GM12878 (cell line): ENCODE measurements around the gene WRAP73. TPM values are rescaled to one million over a fixed set of nuclear protein-coding genes. Genes with fewer than 3 reads are reported as not detected.

Experiments used
- ATAC-seq: fragments of 200-7000 bp; cut with Tn5 transposase; 3 replicates; pipeline ENCODE4 v1.9.1; 2020; ENCODE audit warnings: mild to moderate bottlenecking, moderate library complexity
- BruUV-seq: library from RNA; stranded (reverse); fragments of 400-500 nt; replicated peaks from 2 replicates; lab custom pipeline; 2021; lab: Mats Ljungman, UMichigan
- CTCF ChIA-PET: fragments of 300-600 bp; sonication (Branson Sonifier 250); formaldehyde crosslinking; extraction: SDS; loops from one replicate; lab custom pipeline; 2021; ENCODE audit warnings: inconsistent platforms; lab: Yijun Ruan, JAX
- POLR2A ChIA-PET: fragments of 350-600 bp; formaldehyde crosslinking; extraction: SDS; loops from one replicate; lab custom pipeline; 2021; ENCODE audit warnings: inconsistent platforms; lab: Charles Lee
- RAD21 ChIA-PET: fragments of 300-600 bp; sonication (Branson Sonifier 250); formaldehyde crosslinking; loops from one replicate; lab custom pipeline; 2023; ENCODE audit warnings: antibody characterized with exemption; ENCODE audit not compliant: unreplicated experiment; lab: Charles Lee
- SMC1A ChIA-PET: fragments of 300-600 bp; sonication (Branson Sonifier 250); formaldehyde crosslinking; loops from one replicate; lab custom pipeline; 2023; ENCODE audit not compliant: unreplicated experiment, uncharacterized antibody; lab: Charles Lee
- DNase-seq: peaks from one replicate; pipeline ENCODE4 v3.0.0-alpha.2; 2011; ENCODE audit warnings: low read depth, low spot score
- FAIRE-seq: peaks from 3 replicates; lab custom pipeline; 2011; peaks lifted over from hg19 to GRCh38; lab: Jason Lieb, UNC
- H2AFZ ChIP-seq: 2 replicates; pipeline ENCODE4 v1.6.0; 2011; ENCODE audit warnings: low read depth, low read length, control low read depth; ENCODE audit not compliant: control insufficient read depth
- H3K27ac ChIP-seq: 2 replicates; pipeline ENCODE4 v1.5.1; 2011; ENCODE audit warnings: control low read depth; ENCODE audit not compliant: control insufficient read depth, insufficient read depth
- H3K27me3 ChIP-seq, 2 experiments: replicated peaks in 1 of 2; 2 replicates each; pipeline versions ENCODE4 v1.6.0 to v1.6.1; 2011; ENCODE audit warnings: low read length in 1 of 2; ENCODE audit not compliant: control insufficient read depth in 2 of 2, insufficient read depth in 2 of 2
- H3K36me3 ChIP-seq, 2 experiments: 2 replicates each; pipeline ENCODE4 v1.5.1; 2011; ENCODE audit warnings: low read length in 1 of 2; ENCODE audit not compliant: control insufficient read depth in 2 of 2, insufficient read depth in 2 of 2
- H3K4me1 ChIP-seq: 2 replicates; pipeline ENCODE4 v1.6.1; 2011; ENCODE audit warnings: mild to moderate bottlenecking, low read length, moderate library complexity, mixed read lengths; ENCODE audit not compliant: control insufficient read depth, insufficient read depth
- H3K4me2 ChIP-seq: 2 replicates; pipeline ENCODE4 v1.6.0; 2011; ENCODE audit warnings: control low read depth; ENCODE audit not compliant: control insufficient read depth, insufficient read depth
- H3K4me3 ChIP-seq: fragments of 200-600 bp; sonication (generic); 2 replicates; pipeline ENCODE4 v1.5.1; 2016
- H3K79me2 ChIP-seq: 2 replicates; pipeline ENCODE4 v1.6.0; 2011; ENCODE audit warnings: low read length; ENCODE audit not compliant: control insufficient read depth, insufficient read depth
- H3K9ac ChIP-seq: 2 replicates; pipeline ENCODE4 v1.8.0; 2011; ENCODE audit warnings: low read length, control low read depth, mixed read lengths; ENCODE audit not compliant: control insufficient read depth, insufficient read depth
- H3K9me3 ChIP-seq: replicated peaks from 3 replicates; pipeline ENCODE4 v1.5.1; 2011; ENCODE audit warnings: mild to moderate bottlenecking, low read length; ENCODE audit not compliant: control insufficient read depth, insufficient read depth
- H4K20me1 ChIP-seq: 2 replicates; pipeline ENCODE4 v1.6.0; 2011; ENCODE audit not compliant: control insufficient read depth, insufficient read depth
- BCLAF1 ChIP-seq: fragments of 450-650 bp; IDR thresholded peaks from 2 replicates; pipeline ENCODE4 v1.6.1; 2017; ENCODE audit warnings: antibody characterized with exemption, mild to moderate bottlenecking, moderate library complexity
- CEBPZ ChIP-seq: fragments of 150-350 bp; IDR thresholded peaks from 2 replicates; pipeline ENCODE4 v1.6.1; 2016; ENCODE audit warnings: low read depth, low read length
- E2F8 ChIP-seq: fragments of 450-650 bp; IDR thresholded peaks from 2 replicates; pipeline ENCODE4 v1.6.1; 2018; ENCODE audit warnings: mild to moderate bottlenecking, low read depth, moderate library complexity; ENCODE audit not compliant: partially characterized antibody
- GATAD2B ChIP-seq: fragments of 450-650 bp; conservative IDR thresholded peaks from 2 replicates; pipeline ENCODE4 v1.6.1; 2017; ENCODE audit warnings: low read depth, mild to moderate bottlenecking, moderate library complexity
- IKZF1 ChIP-seq: fragments of 450-650 bp; conservative IDR thresholded peaks from 2 replicates; pipeline ENCODE4 v1.6.1; 2017; ENCODE audit warnings: antibody characterized with exemption, mild to moderate bottlenecking
- POU2F2 ChIP-seq: IDR thresholded peaks from 3 replicates; pipeline ENCODE4 v1.6.1; 2011; ENCODE audit warnings: low read depth, mild to moderate bottlenecking, low read length, borderline replicate concordance
- SMARCA5 ChIP-seq: fragments of 450-650 bp; IDR thresholded peaks from 2 replicates; pipeline ENCODE4 v1.6.1; 2017; ENCODE audit warnings: mild to moderate bottlenecking
- TCF3 ChIP-seq: IDR thresholded peaks from 2 replicates; pipeline ENCODE4 v1.6.1; 2012; ENCODE audit warnings: low read depth, mild to moderate bottlenecking, low read length, borderline replicate concordance; ENCODE audit not compliant: insufficient read depth
- USF2 ChIP-seq: IDR thresholded peaks from 2 replicates; pipeline ENCODE4 v1.6.1; 2011; ENCODE audit warnings: low read depth, low read length, improper control_type of control experiment, borderline replicate concordance
- ZBTB33 ChIP-seq: fragments of 450-650 bp; IDR thresholded peaks from 2 replicates; pipeline ENCODE4 v1.6.1; 2017; ENCODE audit warnings: mild to moderate bottlenecking
- ZNF622 ChIP-seq: fragments of 450-650 bp; IDR thresholded peaks from 2 replicates; pipeline ENCODE4 v1.6.1; 2017; ENCODE audit warnings: mild to moderate bottlenecking, inconsistent platforms
- WGBS: methylation state at CpG from one replicate; pipeline ENCODE4 v1.1.6; 2016; ENCODE audit warnings: low lambda C conversion rate; ENCODE audit not compliant: insufficient replicate concordance, insufficient coverage; ENCODE audit errors: missing lambda C conversion rate; 5-methylcytosine and 5-hydroxymethylcytosine counted together
- in situ Hi-C: fragments of 300-500 bp; cut with MboI; formaldehyde crosslinking; loops from 9 replicates; pipeline ENCODE4 v1.14.3; 2018; ENCODE audit warnings: mixed read lengths
- intact Hi-C: fragments of 100-400 bp; cut with micrococcal nuclease; formaldehyde crosslinking; loops from one replicate; pipeline ENCODE4 v1.14.2; 2022; ENCODE audit not compliant: unreplicated experiment
- polyA plus RNA-seq, 11 experiments: library from polyadenylated mRNA; depleted of rRNA in 4 of 11; unstranded in 6 of 11; stranded (reverse) in 5 of 11; fragments of >200 nt; fragmentation: Nextera tagmentation in 4 of 11; fragmentation: Illumina TruSeq in 1 of 11; extraction: Ambion mirVana in 4 of 11; extraction: Trizol in 1 of 11; gene quantifications; 1 replicate in 1 of 11; 2 replicates in 10 of 11; pipeline versions ENCODE4 v1.2.1 to v1.2.3, GENCODE V29; 2011 to 2016; ENCODE audit warnings: inconsistent platforms in 2 of 11, missing spikeins in 2 of 11, low read depth in 1 of 11
- total RNA-seq, 4 experiments: library from RNA; depleted of rRNA in 3 of 4; stranded (reverse); fragments of >200 nt in 3 of 4; fragmentation: Illumina TruSeq in 1 of 4; extraction: Trizol in 1 of 4; gene quantifications; 2 replicates each; pipeline versions ENCODE4 v1.2.1 to v1.2.3, GENCODE V29; 2013 to 2021

The WRAP73 gene
- total and polyA plus RNA-seq, 10 of the 15 experiments (the other 5 are each of a cell fraction or from before 2014, with no cell fraction given), result 3.2 to 65.8 (median 48.0) TPM

GRCh38 chr1:3645247-3645646 lies 4.7 kb downstream of the WRAP73 start:
- Histone ChIP-seq H3K27ac (no peak overlapping the region), H3K4me3 (no peak overlapping the region), H3K79me2 (peaks cover 17% of the 10 kb centered on the region), H3K4me2 (no peak overlapping the region), H3K36me3 (peaks cover 1 to 20% of the 10 kb centered on the region in 2 experiments), H3K4me1 (0 out of 2 replicates have a peak, but pooled peaks cover 4% of the 10 kb centered on the region), H4K20me1 (no peaks in the 10 kb centered on the region), H3K9ac (no peak overlapping the region), H3K9me3 (no peaks in the 10 kb centered on the region), H2AFZ (no peak overlapping the region), H3K27me3 (no peaks in the 10 kb centered on the region)
- SMC1A ChIA-PET, result no interaction called here
- FAIRE-seq (no peak), DNase-seq (no peak), ATAC-seq (no peak)
- intact Hi-C loops (no loop called here), in situ Hi-C loops (no loop called here)
- POLR2A ChIA-PET, result no interaction called here
- no TSS peak for BruUV-seq
- RAD21 ChIA-PET, result no interaction called here
- no peak for TF ChIP-seq ZBTB33
- no peak for TF ChIP-seq E2F8
- no peak for TF ChIP-seq BCLAF1
- TF ChIP-seq CEBPZ, result no peak
- TF ChIP-seq ZNF622, result no peak
- TF ChIP-seq USF2, result no peak
- no peak for TF ChIP-seq TCF3
- no peak for TF ChIP-seq IKZF1
- no peak for TF ChIP-seq SMARCA5
- no peak for TF ChIP-seq GATAD2B
- TF ChIP-seq POU2F2, result no peak
- WGBS, result 97% methylated on average over 9 of the region's 43 CpGs
- CTCF ChIA-PET, result no interaction called here
